IMR-90 (cell line): Measurements from ENCODE around the gene IGSF22. TPM values are rescaled to one million over a fixed set of nuclear protein-coding genes. Genes with fewer than 3 reads are reported as not detected.

Experiments
- ATAC-seq: fragments of 200-7000 bp; cut with Tn5 transposase; 2 replicates; pipeline ENCODE4 v1.9.1; 2020; ENCODE audit warnings: low read depth, mild to moderate bottlenecking, moderate library complexity
- BruUV-seq: library from RNA; stranded (reverse); fragments of 400-500 nt; replicated peaks from 2 replicates; lab custom pipeline; 2021; lab: Mats Ljungman, UMichigan
- CTCF ChIA-PET: fragments of 300-600 bp; formaldehyde crosslinking; extraction: SDS; loops from one replicate; lab custom pipeline; 2021; ENCODE audit warnings: antibody characterized with exemption; lab: Yijun Ruan, JAX
- POLR2A ChIA-PET: fragments of 300-600 bp; sonication (Branson Sonifier 250); formaldehyde crosslinking; loops from one replicate; lab custom pipeline; 2022; ENCODE audit warnings: antibody characterized with exemption; ENCODE audit not compliant: unreplicated experiment; lab: Charles Lee
- DNase-seq: peaks from one replicate; pipeline ENCODE4 v3.0.0; 2013
- H2AFZ ChIP-seq: replicated peaks from 2 replicates; pipeline ENCODE3; 2013; ENCODE audit warnings: low read length, mild to moderate bottlenecking; ENCODE audit not compliant: poor library complexity
- H2AK5ac ChIP-seq: 2 replicates; pipeline ENCODE4 v1.6.1; 2013; ENCODE audit warnings: low read depth, low read length, inconsistent platforms
- H2AK9ac ChIP-seq: replicated peaks from 2 replicates; pipeline ENCODE3; 2013; ENCODE audit warnings: mild to moderate bottlenecking, low read depth, low read length, moderate library complexity; ENCODE audit not compliant: poor library complexity
- H2BK120ac ChIP-seq: 2 replicates; pipeline ENCODE4 v1.6.1; 2013; ENCODE audit warnings: low read depth, low read length, inconsistent platforms
- H2BK15ac ChIP-seq: 3 replicates; pipeline ENCODE4 v1.6.1; 2013; ENCODE audit warnings: low read depth, low read length, inconsistent platforms
- H2BK20ac ChIP-seq: 2 replicates; pipeline ENCODE4 v1.6.1; 2013; ENCODE audit warnings: low read depth, mild to moderate bottlenecking, inconsistent platforms, low read length, moderate library complexity
- H2BK5ac ChIP-seq: 2 replicates; pipeline ENCODE4 v1.6.1; 2013; ENCODE audit warnings: mild to moderate bottlenecking, low read depth, low read length, inconsistent platforms; ENCODE audit not compliant: poor library complexity, severe bottlenecking
- H3K14ac ChIP-seq: replicated peaks from 2 replicates; pipeline ENCODE4 v1.6.1; 2013; ENCODE audit warnings: low read depth, low read length, inconsistent platforms
- H3K18ac ChIP-seq: 2 replicates; pipeline ENCODE4 v1.6.1; 2013; ENCODE audit warnings: low read depth, low read length, control low read depth
- H3K23ac ChIP-seq: 2 replicates; pipeline ENCODE4 v1.6.1; 2013; ENCODE audit warnings: low read depth, low read length, inconsistent platforms
- H3K27ac ChIP-seq: 2 replicates; pipeline ENCODE4 v1.5.1; 2013; ENCODE audit warnings: mild to moderate bottlenecking, control low read depth, low read length; ENCODE audit not compliant: insufficient read depth
- H3K27me3 ChIP-seq: 2 replicates; pipeline ENCODE4 v1.6.1; 2013; ENCODE audit warnings: low read length; ENCODE audit not compliant: control insufficient read depth, insufficient read depth
- H3K36me3 ChIP-seq: 2 replicates; pipeline ENCODE4 v1.6.1; 2013; ENCODE audit warnings: low read length, mixed read lengths; ENCODE audit not compliant: control insufficient read depth, insufficient read depth
- H3K4ac ChIP-seq: 2 replicates; pipeline ENCODE4 v1.6.1; 2013; ENCODE audit warnings: low read depth, low read length, inconsistent platforms
- H3K4me1 ChIP-seq: 2 replicates; pipeline ENCODE4 v1.6.1; 2013; ENCODE audit warnings: low read length, mixed read lengths; ENCODE audit not compliant: control insufficient read depth, insufficient read depth
- H3K4me2 ChIP-seq: 2 replicates; pipeline ENCODE4 v1.6.1; 2013; ENCODE audit warnings: low read depth, mild to moderate bottlenecking, control low read depth, low read length, moderate library complexity
- H3K4me3 ChIP-seq: 2 replicates; pipeline ENCODE4 v1.5.1; 2013; ENCODE audit warnings: low read depth, mild to moderate bottlenecking, control low read depth, low read length, moderate library complexity; ENCODE audit not compliant: insufficient read depth
- H3K56ac ChIP-seq: 2 replicates; pipeline ENCODE4 v1.6.1; 2013; ENCODE audit warnings: low read length, inconsistent platforms; ENCODE audit not compliant: insufficient read depth; ENCODE audit errors: extremely low read depth
- H3K79me1 ChIP-seq, 2 experiments: 2 replicates each; pipeline ENCODE4 v1.6.1; 2013; ENCODE audit warnings: low read length in 2 of 2, inconsistent platforms in 1 of 2, low read depth in 1 of 2
- H3K9ac ChIP-seq: 2 replicates; pipeline ENCODE4 v1.6.1; 2013; ENCODE audit warnings: low read depth, low read length, control low read depth
- H3K9me1 ChIP-seq: 2 replicates; pipeline ENCODE4 v1.6.1; 2013; ENCODE audit warnings: low read length, inconsistent platforms; ENCODE audit not compliant: insufficient read depth
- H3K9me3 ChIP-seq: 2 replicates; pipeline ENCODE4 v1.6.1; 2013; ENCODE audit warnings: low read length; ENCODE audit not compliant: control insufficient read depth, insufficient read depth
- H4K20me1 ChIP-seq: 2 replicates; pipeline ENCODE4 v1.6.1; 2013; ENCODE audit warnings: low read length, inconsistent platforms; ENCODE audit not compliant: insufficient read depth
- H4K5ac ChIP-seq: 2 replicates; pipeline ENCODE4 v1.6.1; 2013; ENCODE audit warnings: mild to moderate bottlenecking, low read depth, low read length, control low read depth
- H4K8ac ChIP-seq, 2 experiments: 2 replicates each; pipeline ENCODE4 v1.6.1; 2013; ENCODE audit warnings: low read depth in 2 of 2, low read length in 2 of 2, control low read depth in 1 of 2, inconsistent platforms in 1 of 2
- H4K91ac ChIP-seq: 2 replicates; pipeline ENCODE4 v1.6.1; 2013; ENCODE audit warnings: low read depth, low read length, inconsistent platforms; ENCODE audit not compliant: insufficient read depth
- BHLHE40 ChIP-seq: fragments of 150-350 bp; IDR thresholded peaks from 2 replicates; pipeline ENCODE4 v1.6.1; 2016; ENCODE audit warnings: mild to moderate bottlenecking, low read depth, low read length
- CEBPB ChIP-seq: IDR thresholded peaks from 2 replicates; pipeline ENCODE4 v1.6.1; 2012; ENCODE audit warnings: low read depth, low read length, improper control_type of control experiment
- CHD1 ChIP-seq: IDR thresholded peaks from 2 replicates; pipeline ENCODE4 v1.6.1; 2012; ENCODE audit warnings: low read depth, low read length, improper control_type of control experiment
- MAZ ChIP-seq: IDR thresholded peaks from 2 replicates; pipeline ENCODE4 v1.6.1; 2012; ENCODE audit warnings: low read depth, mild to moderate bottlenecking, low read length, improper control_type of control experiment, moderate library complexity, borderline replicate concordance
- MXI1 ChIP-seq: IDR thresholded peaks from 2 replicates; pipeline ENCODE4 v1.6.1; 2012; ENCODE audit warnings: low read depth, mild to moderate bottlenecking, low read length, moderate library complexity, borderline replicate concordance
- NFE2L2 ChIP-seq: fragments of 150-350 bp; IDR thresholded peaks from 2 replicates; pipeline ENCODE4 v1.6.1; 2016; ENCODE audit warnings: low read depth, mild to moderate bottlenecking, low read length
- POLR2A ChIP-seq: IDR thresholded peaks from 2 replicates; pipeline ENCODE4 v1.6.1; 2012; ENCODE audit warnings: mild to moderate bottlenecking, low read depth, low read length
- RAD21 ChIP-seq: IDR thresholded peaks from 2 replicates; pipeline ENCODE4 v1.6.1; 2012; ENCODE audit warnings: low read length, improper control_type of control experiment
- RCOR1 ChIP-seq: IDR thresholded peaks from 2 replicates; pipeline ENCODE4 v1.6.1; 2012; ENCODE audit warnings: mild to moderate bottlenecking, low read length, improper control_type of control experiment; ENCODE audit not compliant: insufficient replicate concordance
- RFX5 ChIP-seq: IDR thresholded peaks from 2 replicates; pipeline ENCODE4 v1.8.0; 2012; ENCODE audit warnings: low read depth, mild to moderate bottlenecking, low read length, moderate library complexity
- WGBS, 2 experiments: methylation state at CpG; one replicate each; pipeline versions ENCODE4 v1.1.5 to v1.1.7; 2013; ENCODE audit warnings: missing lambda C conversion rate in 2 of 2; ENCODE audit not compliant: insufficient read length in 1 of 2; ENCODE audit errors: extremely low coverage in 2 of 2; 5-methylcytosine and 5-hydroxymethylcytosine counted together
- dilution Hi-C: fragments of 300-500 bp; cut with HindIII; formaldehyde crosslinking; loops from one replicate; pipeline ENCODE4 v1.14.3; 2018; ENCODE audit warnings: low sequenced_read_pairs; ENCODE audit not compliant: unreplicated experiment
- in situ Hi-C: fragments of 300-500 bp; cut with MboI; formaldehyde crosslinking; loops from 3 replicates; pipeline ENCODE4 v1.14.3; 2019; ENCODE audit warnings: low sequenced_read_pairs, inconsistent platforms, mixed read lengths
- intact Hi-C: fragments of 100-400 bp; cut with micrococcal nuclease; formaldehyde crosslinking; loops from 2 replicates; pipeline ENCODE4 v1.10.0; 2022
- polyA plus RNA-seq, 3 experiments: library from polyadenylated mRNA; depleted of rRNA; stranded (reverse); fragments of >200 nt; gene quantifications; 2 replicates each; pipeline ENCODE4 v1.2.3, GENCODE V29; 2012; ENCODE audit warnings: low replicate concordance in 1 of 3
- total RNA-seq: library from RNA; depleted of rRNA; stranded (reverse); fragments of >200 nt; gene quantifications from 2 replicates; pipeline ENCODE4 v1.2.3, GENCODE V29; 2012
- TF ChIP-seq, protein P1 (sequence below): conservative IDR thresholded peaks from 2 replicates; pipeline ENCODE4 v1.5.1; 2012; ENCODE audit warnings: mild to moderate bottlenecking, low read depth, low read length, improper control_type of control experiment
- TF ChIP-seq, protein P2 (sequence below): fragments of 150-350 bp; IDR thresholded peaks from 2 replicates; pipeline ENCODE4 v1.6.1; 2017; ENCODE audit warnings: mild to moderate bottlenecking, antibody characterized with exemption, low read length, low read depth
- TF ChIP-seq, protein P3 (sequence below): fragments of 150-350 bp; IDR thresholded peaks from 2 replicates; pipeline ENCODE4 v1.6.1; 2016; ENCODE audit warnings: low read depth, mild to moderate bottlenecking, low read length, moderate library complexity, borderline replicate concordance

IGSF22 gene
- total and polyA plus RNA-seq, 2 of the 4 experiments (the other 2 are of a cell fraction) = not detected

DNA sequence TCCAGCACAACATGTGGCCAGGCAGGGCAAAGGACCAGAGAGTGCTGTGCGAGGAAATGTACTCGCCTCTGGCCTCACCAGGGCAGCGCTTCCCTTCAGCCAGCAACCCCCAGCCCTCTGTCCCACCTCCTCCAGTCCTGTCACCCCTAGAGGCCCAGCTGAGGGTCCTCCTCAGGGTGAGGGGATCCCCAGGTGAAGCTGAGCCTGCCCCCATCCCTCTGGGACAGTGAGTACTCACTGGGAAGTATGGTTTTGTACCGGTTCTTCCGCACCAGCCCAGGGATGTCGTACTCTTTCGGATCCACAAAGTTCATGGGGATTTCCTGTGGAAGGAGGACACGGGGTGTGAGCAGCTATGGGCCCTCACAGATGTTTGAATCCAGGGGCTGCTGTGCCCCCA, 11.7 kb upstream of the IGSF22 start:
- no peak overlapping the region for H2AK5ac ChIP-seq
- H3K56ac ChIP-seq = no peak overlapping the region
- dilution Hi-C loops (no loop called here), in situ Hi-C loops (loop anchor here (25.0 kb wide), 1 partner anchor 200 kb away; the partner anchor contains the start of gene TSG101), intact Hi-C loops (no loop called here)
- H3K18ac ChIP-seq = no peak overlapping the region
- no peaks in the 10 kb centered on the region for H3K9me3 ChIP-seq
- H2AK9ac ChIP-seq = no peak overlapping the region
- H4K20me1 ChIP-seq = no peaks in the 10 kb centered on the region
- H2BK20ac ChIP-seq = no peak overlapping the region
- no peak overlapping the region for H2BK5ac ChIP-seq
- H3K9ac ChIP-seq = no peak overlapping the region
- H3K14ac ChIP-seq = no peak overlapping the region
- ChIA-PET POLR2A (no interaction called here), CTCF (no interaction called here)
- no peak overlapping the region for H2BK15ac ChIP-seq
- TF ChIP-seq RCOR1 = no peak
- no peak for TF ChIP-seq CHD1
- TF ChIP-seq CEBPB = no peak
- TF ChIP-seq, protein P1, sequence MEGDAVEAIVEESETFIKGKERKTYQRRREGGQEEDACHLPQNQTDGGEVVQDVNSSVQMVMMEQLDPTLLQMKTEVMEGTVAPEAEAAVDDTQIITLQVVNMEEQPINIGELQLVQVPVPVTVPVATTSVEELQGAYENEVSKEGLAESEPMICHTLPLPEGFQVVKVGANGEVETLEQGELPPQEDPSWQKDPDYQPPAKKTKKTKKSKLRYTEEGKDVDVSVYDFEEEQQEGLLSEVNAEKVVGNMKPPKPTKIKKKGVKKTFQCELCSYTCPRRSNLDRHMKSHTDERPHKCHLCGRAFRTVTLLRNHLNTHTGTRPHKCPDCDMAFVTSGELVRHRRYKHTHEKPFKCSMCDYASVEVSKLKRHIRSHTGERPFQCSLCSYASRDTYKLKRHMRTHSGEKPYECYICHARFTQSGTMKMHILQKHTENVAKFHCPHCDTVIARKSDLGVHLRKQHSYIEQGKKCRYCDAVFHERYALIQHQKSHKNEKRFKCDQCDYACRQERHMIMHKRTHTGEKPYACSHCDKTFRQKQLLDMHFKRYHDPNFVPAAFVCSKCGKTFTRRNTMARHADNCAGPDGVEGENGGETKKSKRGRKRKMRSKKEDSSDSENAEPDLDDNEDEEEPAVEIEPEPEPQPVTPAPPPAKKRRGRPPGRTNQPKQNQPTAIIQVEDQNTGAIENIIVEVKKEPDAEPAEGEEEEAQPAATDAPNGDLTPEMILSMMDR = no peak
- TF ChIP-seq, protein P2, sequence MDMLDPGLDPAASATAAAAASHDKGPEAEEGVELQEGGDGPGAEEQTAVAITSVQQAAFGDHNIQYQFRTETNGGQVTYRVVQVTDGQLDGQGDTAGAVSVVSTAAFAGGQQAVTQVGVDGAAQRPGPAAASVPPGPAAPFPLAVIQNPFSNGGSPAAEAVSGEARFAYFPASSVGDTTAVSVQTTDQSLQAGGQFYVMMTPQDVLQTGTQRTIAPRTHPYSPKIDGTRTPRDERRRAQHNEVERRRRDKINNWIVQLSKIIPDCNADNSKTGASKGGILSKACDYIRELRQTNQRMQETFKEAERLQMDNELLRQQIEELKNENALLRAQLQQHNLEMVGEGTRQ = no peak
- TF ChIP-seq NFE2L2 = no peak
- TF ChIP-seq POLR2A = no peak
- no peak for TF ChIP-seq MAZ
- no peak for TF ChIP-seq RAD21
- no peak for TF ChIP-seq RFX5
- TF ChIP-seq BHLHE40 = no peak
- TF ChIP-seq, protein P3, sequence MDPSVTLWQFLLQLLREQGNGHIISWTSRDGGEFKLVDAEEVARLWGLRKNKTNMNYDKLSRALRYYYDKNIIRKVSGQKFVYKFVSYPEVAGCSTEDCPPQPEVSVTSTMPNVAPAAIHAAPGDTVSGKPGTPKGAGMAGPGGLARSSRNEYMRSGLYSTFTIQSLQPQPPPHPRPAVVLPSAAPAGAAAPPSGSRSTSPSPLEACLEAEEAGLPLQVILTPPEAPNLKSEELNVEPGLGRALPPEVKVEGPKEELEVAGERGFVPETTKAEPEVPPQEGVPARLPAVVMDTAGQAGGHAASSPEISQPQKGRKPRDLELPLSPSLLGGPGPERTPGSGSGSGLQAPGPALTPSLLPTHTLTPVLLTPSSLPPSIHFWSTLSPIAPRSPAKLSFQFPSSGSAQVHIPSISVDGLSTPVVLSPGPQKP = no peak
- no peak for TF ChIP-seq MXI1
- no peak overlapping the region for H3K27ac ChIP-seq
- no peaks in the 10 kb centered on the region for H3K9me1 ChIP-seq
- no peak overlapping the region for H4K91ac ChIP-seq
- H3K79me1 ChIP-seq = no peaks in the 10 kb centered on the region
- no peaks in the 10 kb centered on the region for H3K4me1 ChIP-seq
- no peak overlapping the region for H3K4ac ChIP-seq
- no TSS peak for BruUV-seq
- 100% methylated on average over 3 of the region's 8 CpGs; no CpG with 5 or more reads in 1 of the 2 experiments for WGBS, 2 experiments
- DNase-seq (no peak), ATAC-seq (no peak)
- H3K23ac ChIP-seq = no peak overlapping the region
- H3K27me3 ChIP-seq = peaks cover 15% of the 10 kb centered on the region
- H2AFZ ChIP-seq = no peak overlapping the region
- H3K36me3 ChIP-seq = no peaks in the 10 kb centered on the region
- no peak overlapping the region for H4K5ac ChIP-seq
- no peak overlapping the region for H3K4me3 ChIP-seq
- H2BK120ac ChIP-seq = no peak overlapping the region
- H4K8ac ChIP-seq = no peak overlapping the region
- H3K4me2 ChIP-seq = no peak overlapping the region
